ENCODE results near the gene ENOSF1. TPM values are rescaled to one million over a fixed set of nuclear protein-coding genes. Genes with fewer than 3 reads are reported as not detected.

ENOSF1 gene
- total and polyA plus RNA-seq, 7 experiments from 2014 or later = 12.2 to 137 (median 86.5) TPM

DNA sequence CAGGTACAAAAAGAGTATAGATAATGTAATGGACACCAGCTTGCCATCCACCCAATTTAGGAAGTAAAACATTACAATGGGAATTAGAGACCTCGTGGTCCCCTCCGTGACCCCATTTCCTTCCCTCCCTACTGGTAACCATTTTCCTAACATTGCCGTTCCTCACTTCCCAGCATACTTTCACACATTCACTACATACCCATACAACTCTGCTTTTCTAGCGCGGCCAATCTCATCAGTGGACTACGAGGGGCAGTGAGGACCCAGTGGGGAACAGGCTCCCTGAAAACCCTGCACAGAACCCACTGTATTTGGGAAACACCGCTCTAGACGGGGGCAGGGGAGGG, 1.1 kb downstream of the ENOSF1 start:
- Mint-ChIP-seq H3K4me1 (peaks cover 21 to 45% (median 38%) of the 10 kb centered on the region in 7 donors), H3K9me3 (peaks cover 0 to 9% (median 0%) of the 10 kb centered on the region in 11 donors)

DNA sequence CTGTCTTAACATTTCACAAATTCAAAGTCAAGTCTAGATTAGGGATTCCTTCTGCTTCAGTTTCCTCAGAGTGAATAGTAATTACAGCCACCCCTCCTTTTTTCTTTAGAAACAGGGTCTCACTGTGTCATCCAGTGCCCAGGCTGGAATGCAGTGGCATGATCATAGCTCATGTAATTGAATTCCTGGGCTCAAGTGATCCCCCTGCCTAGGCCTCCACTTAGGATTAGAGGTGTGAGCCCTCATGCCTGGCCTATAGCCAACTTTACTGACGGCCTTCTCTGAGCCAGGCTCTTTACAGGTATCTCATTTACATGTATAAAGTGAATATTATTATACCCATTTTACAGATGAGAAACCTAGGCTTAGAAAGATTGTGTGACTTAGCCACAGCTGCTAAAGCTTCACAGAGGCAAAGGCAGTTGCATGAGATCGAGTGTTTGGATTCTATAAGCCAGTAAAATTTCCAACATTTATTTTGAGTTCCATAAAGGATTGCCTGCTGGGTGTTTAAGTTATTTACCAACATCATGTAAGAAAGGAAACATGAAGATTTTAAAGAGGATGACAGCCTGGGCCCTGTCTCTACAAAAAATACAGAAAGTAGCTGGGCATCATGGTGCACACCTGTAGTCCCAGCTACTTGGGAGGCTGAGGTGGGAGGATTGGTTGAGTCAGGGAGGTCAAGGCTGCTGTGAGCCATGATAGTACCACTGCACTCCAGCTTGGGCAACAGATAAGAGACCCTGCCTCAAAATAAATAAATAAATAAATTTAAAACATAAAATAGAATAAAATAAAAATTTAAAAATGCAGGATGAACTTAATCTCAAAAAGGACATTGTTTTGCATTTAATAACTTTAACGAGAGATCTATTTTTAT, 1.8 kb downstream of the ENOSF1 start:
- H3K27me3 ChIP-seq (ENCODE audit: control insufficient read depth in 2 of 2, insufficient read depth in 2 of 2, low read length in 2 of 2) = no peaks in the 10 kb centered on the region
- no peaks in the 10 kb centered on the region for H3K27me3 Mint-ChIP-seq
- ATAC-seq = no peak
- peak overlapping the region; percentile 88 to 99 (median 98) for H3K27ac Mint-ChIP-seq
- intact Hi-C loops (cut with micrococcal nuclease) = loop anchor here (1.0 to 10.0 kb wide), 9 partner anchors 14 to 1864 kb away; partner anchors contain the start of genes METTL4 (in 1 of the 2), NDC80 (in 1 of the 2), THOC1 (in 1 of the 2) and USP14 (in 1 of the 2)
- peaks cover 0 to 9% (median 0%) of the 10 kb centered on the region in 11 donors for H3K9me3 Mint-ChIP-seq
- POLR2A ChIA-PET = interaction anchor here (0.6 to 1.2 kb wide), 3 partner anchors 11 to 120 kb away, joined by 3 to 5 read pairs (median 4); no protein-coding TSS in a partner anchor
- peaks cover 9 to 29% (median 16%) of the 10 kb centered on the region in 5 donors for H3K36me3 Mint-ChIP-seq
- peaks cover 8 to 12% of the 10 kb centered on the region in 2 donors for H3K4me1 ChIP-seq (ENCODE audit: control insufficient read depth in 2 of 2, insufficient read depth in 2 of 2, low read length in 2 of 2)
- H3K36me3 ChIP-seq (ENCODE audit: control insufficient read depth in 2 of 3, insufficient read depth in 3 of 3, low read length in 3 of 3) = peaks cover 0 to 6% (median 0%) of the 10 kb centered on the region in 3 experiments
- peak overlapping the region; percentile 95 for H3K4me3 ChIP-seq (ENCODE audit: low read length)
- peak overlapping the region; percentile 76 for H3K27ac ChIP-seq (ENCODE audit: low read depth, low read length)
- DNase-seq = no peak
- peaks cover 21 to 49% (median 41%) of the 10 kb centered on the region in 7 donors for H3K4me1 Mint-ChIP-seq
- CTCF ChIA-PET = interaction anchor here (1.2 kb wide), 1 partner anchor 87 kb away, joined by 3 read pairs; no protein-coding TSS in a partner anchor
- peak overlapping the region; percentile 84 to 98 (median 92) for H3K4me3 Mint-ChIP-seq
- H3K9me3 ChIP-seq (ENCODE audit: control insufficient read depth in 2 of 3, low read length in 3 of 3) = no peaks in the 10 kb centered on the region

More for the DNA sequence above, 1.1 kb downstream of the ENOSF1 start:
- Mint-ChIP-seq H3K36me3 (peaks cover 9 to 22% (median 14%) of the 10 kb centered on the region in 5 donors), H3K27ac (peak overlapping the region; percentile 88 to 99 (median 98)), H3K4me3 (peak overlapping the region; percentile 84 to 98 (median 92)), H3K27me3 (no peaks in the 10 kb centered on the region)
- Histone ChIP-seq H3K27me3 (ENCODE audit: control insufficient read depth in 2 of 2, insufficient read depth in 2 of 2, low read length in 2 of 2) (no peaks in the 10 kb centered on the region), H3K4me3 (ENCODE audit: low read length) (peak overlapping the region; percentile 95), H3K4me1 (ENCODE audit: control insufficient read depth in 2 of 2, insufficient read depth in 2 of 2, low read length in 2 of 2) (peaks cover 8 to 12% of the 10 kb centered on the region in 2 donors), H3K27ac (ENCODE audit: low read depth, low read length) (peak overlapping the region; percentile 76), H3K9me3 (ENCODE audit: control insufficient read depth in 2 of 3, low read length in 3 of 3) (no peaks in the 10 kb centered on the region), H3K36me3 (ENCODE audit: control insufficient read depth in 2 of 3, insufficient read depth in 3 of 3, low read length in 3 of 3) (peaks cover 0 to 2% (median 0%) of the 10 kb centered on the region in 3 experiments)
- DNase-seq = no peak
- CTCF ChIA-PET = interaction anchor here (1.2 kb wide), 1 partner anchor 87 kb away, joined by 3 read pairs; no protein-coding TSS in a partner anchor
- ATAC-seq = no peak
- intact Hi-C loops (cut with micrococcal nuclease) = loop anchor here (1.0 to 10.0 kb wide), 9 partner anchors 14 to 1864 kb away; partner anchors contain the start of genes METTL4 (in 1 of the 2), NDC80 (in 1 of the 2), THOC1 (in 1 of the 2) and USP14 (in 1 of the 2)
- POLR2A ChIA-PET = interaction anchor here (1.0 to 1.2 kb wide), 2 partner anchors 12 to 119 kb away, joined by 4 to 5 read pairs; no protein-coding TSS in a partner anchor

DNA sequence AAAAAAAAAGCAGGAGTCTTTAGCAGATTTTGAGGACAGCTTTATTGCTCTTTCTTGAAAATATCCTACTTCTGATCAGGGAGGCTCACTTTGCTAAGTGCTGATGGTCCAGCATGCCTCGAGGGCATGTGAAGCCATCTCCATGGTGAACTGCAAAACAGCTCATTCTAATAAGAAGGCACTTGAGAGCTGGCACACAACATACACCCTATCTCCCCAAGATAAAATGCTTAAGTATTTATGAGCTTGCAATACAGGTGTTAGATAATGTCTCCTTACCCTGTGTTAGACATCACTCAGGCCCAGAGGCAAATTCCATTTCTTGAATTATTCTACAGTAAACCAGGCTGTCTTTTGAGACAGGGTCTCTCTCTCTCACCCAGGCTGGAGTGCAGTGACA, 2.7 kb downstream of the ENOSF1 start:
- peaks cover 9 to 37% (median 23%) of the 10 kb centered on the region in 5 donors for H3K36me3 Mint-ChIP-seq
- peaks cover 8 to 12% of the 10 kb centered on the region in 2 donors for H3K4me1 ChIP-seq (ENCODE audit: control insufficient read depth in 2 of 2, insufficient read depth in 2 of 2, low read length in 2 of 2)
- peaks cover 0 to 10% (median 0%) of the 10 kb centered on the region in 3 experiments for H3K36me3 ChIP-seq (ENCODE audit: control insufficient read depth in 2 of 3, insufficient read depth in 3 of 3, low read length in 3 of 3)
- ChIA-PET CTCF (interaction anchor here (0.7 kb wide), 1 partner anchor 82 kb away, joined by 3 read pairs; no protein-coding TSS in a partner anchor), POLR2A (interaction anchor here (1.2 kb wide), 1 partner anchor 10 kb away, joined by 4 read pairs; no protein-coding TSS in a partner anchor)
- intact Hi-C loops (cut with micrococcal nuclease) = loop anchor here (2.0 to 10.0 kb wide), 5 partner anchors 13 to 1865 kb away; partner anchors contain the start of genes METTL4 (in 1 of the 2), NDC80 (in 1 of the 2), THOC1 (in 1 of the 2) and USP14 (in 1 of the 2)
- no peak overlapping the region for H3K4me3 ChIP-seq (ENCODE audit: low read length)
- no peak for DNase-seq
- peaks cover 21 to 56% (median 41%) of the 10 kb centered on the region in 7 donors for H3K4me1 Mint-ChIP-seq
- H3K27me3 ChIP-seq (ENCODE audit: control insufficient read depth in 2 of 2, insufficient read depth in 2 of 2, low read length in 2 of 2) = no peaks in the 10 kb centered on the region
- H3K4me3 Mint-ChIP-seq = peak overlapping the region; percentile 8 to 98 (median 44)
- peaks cover 0 to 9% (median 0%) of the 10 kb centered on the region in 11 donors for H3K9me3 Mint-ChIP-seq
- ATAC-seq = no peak
- H3K9me3 ChIP-seq (ENCODE audit: control insufficient read depth in 2 of 3, low read length in 3 of 3) = no peaks in the 10 kb centered on the region
- no peaks in the 10 kb centered on the region for H3K27me3 Mint-ChIP-seq
- no peak overlapping the region for H3K27ac ChIP-seq (ENCODE audit: low read depth, low read length)
- H3K27ac Mint-ChIP-seq = peak overlapping the region in 2 of 9 donors; percentile 11 to 83

DNA sequence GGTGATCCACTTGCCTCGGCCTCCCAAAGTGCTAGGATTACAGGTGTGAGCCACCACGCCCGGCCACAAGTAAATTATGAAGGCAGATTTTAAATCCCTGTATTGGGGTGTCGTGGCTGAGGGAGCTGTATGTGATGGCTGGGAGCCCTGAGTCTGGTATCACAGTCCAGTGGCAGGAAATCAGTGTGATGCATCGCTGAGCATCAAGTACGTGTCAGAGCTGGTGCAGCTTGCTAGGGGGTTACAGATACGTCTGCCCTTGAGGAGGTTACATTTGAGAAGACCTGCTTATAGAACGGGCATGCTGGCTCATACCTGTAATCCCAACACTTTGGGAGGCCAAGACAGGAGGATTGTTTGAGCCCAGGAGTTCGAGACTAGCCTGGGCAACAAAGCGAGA, 4.3 kb downstream of the ENOSF1 start:
- ChIA-PET CTCF (interaction anchor here (0.6 to 1.5 kb wide), 3 partner anchors 84 to 1591 kb away, joined by 3 to 6 read pairs (median 4); no protein-coding TSS in a partner anchor), POLR2A (interaction anchor here (1.2 kb wide), 2 partner anchors 27 to 31 kb away, joined by 3 read pairs; no protein-coding TSS in a partner anchor)
- intact Hi-C loops (cut with micrococcal nuclease) = no loop called here
- H3K9me3 ChIP-seq (ENCODE audit: control insufficient read depth in 2 of 3, low read length in 3 of 3) = no peaks in the 10 kb centered on the region
- H3K9me3 Mint-ChIP-seq = no peaks in the 10 kb centered on the region
- no peaks in the 10 kb centered on the region for H3K27me3 Mint-ChIP-seq
- peaks cover 9 to 45% (median 23%) of the 10 kb centered on the region in 5 donors for H3K36me3 Mint-ChIP-seq
- peaks cover 22 to 66% (median 50%) of the 10 kb centered on the region in 7 donors for H3K4me1 Mint-ChIP-seq
- H3K36me3 ChIP-seq (ENCODE audit: control insufficient read depth in 2 of 3, insufficient read depth in 3 of 3, low read length in 3 of 3) = peaks cover 0 to 22% (median 0%) of the 10 kb centered on the region in 3 experiments
- peak overlapping the region in 4 of 9 donors; percentile 16 to 86 (median 68) for H3K27ac Mint-ChIP-seq
- H3K4me1 ChIP-seq (ENCODE audit: control insufficient read depth in 2 of 2, insufficient read depth in 2 of 2, low read length in 2 of 2) = peaks cover 8 to 12% of the 10 kb centered on the region in 2 donors
- no peak overlapping the region for H3K27ac ChIP-seq (ENCODE audit: low read depth, low read length)
- H3K27me3 ChIP-seq (ENCODE audit: control insufficient read depth in 2 of 2, insufficient read depth in 2 of 2, low read length in 2 of 2) = no peaks in the 10 kb centered on the region
- DNase-seq (no peak), ATAC-seq (no peak)
- peak overlapping the region in 2 of 10 donors; percentile 15 to 48 for H3K4me3 Mint-ChIP-seq
- H3K4me3 ChIP-seq (ENCODE audit: low read length) = no peak overlapping the region

DNA sequence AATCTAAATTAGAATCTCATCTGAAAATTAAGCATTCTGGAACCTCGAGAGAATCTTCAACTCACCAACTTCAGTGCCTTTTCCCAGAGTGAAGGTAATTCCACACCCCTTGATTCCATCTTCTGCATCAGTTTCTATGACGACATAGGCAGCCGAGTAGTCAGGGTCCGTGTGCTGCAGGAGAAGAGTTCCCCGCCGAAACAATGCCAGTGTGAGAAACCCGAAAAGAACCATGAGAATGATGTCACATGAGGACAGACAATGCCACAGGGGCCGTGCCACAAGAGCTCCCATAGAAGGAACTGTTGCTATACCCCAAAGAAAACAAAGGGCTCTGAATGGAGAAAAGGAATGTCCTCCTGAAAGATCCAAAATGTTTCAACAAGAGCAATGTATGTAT, 6.0 kb downstream of the ENOSF1 start:
- H3K27ac Mint-ChIP-seq = peak overlapping the region in 1 of 9 donors; percentile 38
- POLR2A ChIA-PET = interaction anchor here (0.6 kb wide), 1 partner anchor 21 kb away, joined by 3 read pairs; no protein-coding TSS in a partner anchor
- H3K4me3 ChIP-seq (ENCODE audit: low read length) = no peak overlapping the region
- H3K36me3 Mint-ChIP-seq = peaks cover 13 to 48% (median 27%) of the 10 kb centered on the region in 5 donors
- H3K9me3 Mint-ChIP-seq = no peaks in the 10 kb centered on the region
- no peak overlapping the region for H3K4me3 Mint-ChIP-seq
- CTCF ChIA-PET = interaction anchor here (0.6 to 1.5 kb wide), 2 partner anchors 7 to 82 kb away, joined by 3 to 6 read pairs; no protein-coding TSS in a partner anchor
- H3K27me3 Mint-ChIP-seq = no peaks in the 10 kb centered on the region
- peaks cover 0 to 22% (median 0%) of the 10 kb centered on the region in 3 experiments for H3K36me3 ChIP-seq (ENCODE audit: control insufficient read depth in 2 of 3, insufficient read depth in 3 of 3, low read length in 3 of 3)
- H3K27ac ChIP-seq (ENCODE audit: low read depth, low read length) = no peak overlapping the region
- peaks cover 8 to 10% of the 10 kb centered on the region in 2 donors for H3K4me1 ChIP-seq (ENCODE audit: control insufficient read depth in 2 of 2, insufficient read depth in 2 of 2, low read length in 2 of 2)
- DNase-seq (no peak), ATAC-seq (no peak)
- intact Hi-C loops (cut with micrococcal nuclease) = no loop called here
- peaks cover 24 to 67% (median 53%) of the 10 kb centered on the region in 7 donors for H3K4me1 Mint-ChIP-seq
- H3K9me3 ChIP-seq (ENCODE audit: control insufficient read depth in 2 of 3, low read length in 3 of 3) = no peaks in the 10 kb centered on the region
- H3K27me3 ChIP-seq (ENCODE audit: control insufficient read depth in 2 of 2, insufficient read depth in 2 of 2, low read length in 2 of 2) = no peaks in the 10 kb centered on the region
